ENCODE measurements around the gene MGP. TPM values are rescaled to one million over a fixed set of nuclear protein-coding genes. Genes with fewer than 3 reads are reported as not detected.
A peak's percentile ranks its signal among the peaks of the same experiment; 100 is the strongest.

Gene MGP
- polyA plus RNA-seq (ENCODE audit: low read depth in 6 of 6), result 1 to 10 TPM in 1 of 6 donors, under 1 TPM in 2, not detected in 3; 0.29 to 1.4 (median 0.57) TPM

GRCh38 chr12:14885718-14886221 lies at the start of gene MGP:
MGP (minus strand) TSS chr12:14885854; CDS start chr12:14885791, 63 bp downstream.
- no peak for DNase-seq
- no peaks in the 10 kb centered on the region for H3K36me3 Mint-ChIP-seq
- peaks cover 32 to 48% (median 37%) of the 10 kb centered on the region in 3 donors for H3K4me1 Mint-ChIP-seq
- no peak for ATAC-seq (ENCODE audit: low read depth in 2 of 2)
- H3K27me3 Mint-ChIP-seq, result peaks cover 23 to 30% (median 23%) of the 10 kb centered on the region in 3 donors
- H3K27ac Mint-ChIP-seq, result peak within 1 kb of the TSS in 4 of 6 donors; percentile 65 to 91 (median 84)
- peak within 1 kb of the TSS in 7 of 8 donors; percentile 11 to 78 (median 50) for H3K4me3 Mint-ChIP-seq
- peaks cover 0 to 4% (median 0%) of the 10 kb centered on the region in 7 donors for H3K9me3 Mint-ChIP-seq

GRCh38 chr12:14935031-14935430 lies 49.4 kb upstream of the MGP start:
- Mint-ChIP-seq H3K9me3 (peaks cover 0 to 8% (median 5%) of the 10 kb centered on the region in 7 donors), H3K4me1 (peaks cover 24 to 32% (median 31%) of the 10 kb centered on the region in 3 donors), H3K4me3 (no peak overlapping the region), H3K27ac (no peak overlapping the region), H3K36me3 (peaks cover 43 to 57% of the 10 kb centered on the region in 2 donors), H3K27me3 (no peaks in the 10 kb centered on the region)
- DNase-seq (no peak), ATAC-seq (ENCODE audit: low read depth in 2 of 2) (no peak)

GRCh38 chr12:14934511-14934910 lies 48.9 kb upstream of the MGP start:
- no peaks in the 10 kb centered on the region for H3K27me3 Mint-ChIP-seq
- H3K9me3 Mint-ChIP-seq, result peaks cover 0 to 8% (median 4%) of the 10 kb centered on the region in 7 donors
- peaks cover 23 to 26% (median 26%) of the 10 kb centered on the region in 3 donors for H3K4me1 Mint-ChIP-seq
- no peak overlapping the region for H3K4me3 Mint-ChIP-seq
- ATAC-seq (ENCODE audit: low read depth in 2 of 2) (no peak), DNase-seq (no peak)
- H3K36me3 Mint-ChIP-seq, result peaks cover 38 to 52% of the 10 kb centered on the region in 2 donors
- H3K27ac Mint-ChIP-seq, result no peak overlapping the region

GRCh38 chr12:14931791-14932560 lies 46.3 kb upstream of the MGP start:
- Mint-ChIP-seq H3K4me1 (peaks cover 4 to 11% (median 5%) of the 10 kb centered on the region in 3 donors), H3K4me3 (no peak overlapping the region), H3K27ac (peak overlapping the region in 1 of 6 donors; percentile 47)

GRCh38 chr12:14931359-14931758 lies 45.7 kb upstream of the MGP start:
- DNase-seq (no peak), ATAC-seq (ENCODE audit: low read depth in 2 of 2) (no peak)
- no peak overlapping the region for H3K27ac Mint-ChIP-seq
- H3K27me3 Mint-ChIP-seq, result no peaks in the 10 kb centered on the region
- H3K4me1 Mint-ChIP-seq, result peaks cover 3 to 9% (median 4%) of the 10 kb centered on the region in 3 donors
- H3K36me3 Mint-ChIP-seq, result peaks cover 29 to 41% of the 10 kb centered on the region in 2 donors
- H3K9me3 Mint-ChIP-seq, result no peaks in the 10 kb centered on the region
- H3K4me3 Mint-ChIP-seq, result no peak overlapping the region

More at GRCh38 chr12:14931791-14932560, 46.3 kb upstream of the MGP start:
- ATAC-seq (ENCODE audit: low read depth in 2 of 2) (no peak), DNase-seq (no peak)
- no peaks in the 10 kb centered on the region for H3K27me3 Mint-ChIP-seq
- H3K9me3 Mint-ChIP-seq, result no peaks in the 10 kb centered on the region
- peaks cover 30 to 42% of the 10 kb centered on the region in 2 donors for H3K36me3 Mint-ChIP-seq

GRCh38 chr12:14930299-14930698 lies 44.6 kb upstream of the MGP start:
- ATAC-seq (ENCODE audit: low read depth in 2 of 2) (no peak), DNase-seq (no peak)
- Mint-ChIP-seq H3K36me3 (peaks cover 29 to 41% of the 10 kb centered on the region in 2 donors), H3K4me1 (peaks cover 3 to 9% (median 4%) of the 10 kb centered on the region in 3 donors), H3K9me3 (no peaks in the 10 kb centered on the region), H3K27me3 (no peaks in the 10 kb centered on the region), H3K4me3 (no peak overlapping the region), H3K27ac (no peak overlapping the region)

- no peak for ATAC-seq (ENCODE audit: low read depth in 2 of 2)
- no peak for DNase-seq
- Mint-ChIP-seq H3K27ac (no peak overlapping the region), H3K27me3 (no peaks in the 10 kb centered on the region), H3K9me3 (no peaks in the 10 kb centered on the region), H3K4me1 (peaks cover 3 to 10% (median 4%) of the 10 kb centered on the region in 3 donors), H3K4me3 (no peak overlapping the region), H3K36me3 (peaks cover 26 to 30% of the 10 kb centered on the region in 2 donors)
Measured at GRCh38 chr12:14928931-14929330, 43.3 kb upstream of the MGP start.

GRCh38 chr12:14927267-14927666 lies 41.6 kb upstream of the MGP start:
- Mint-ChIP-seq H3K4me3 (no peak overlapping the region), H3K9me3 (no peaks in the 10 kb centered on the region), H3K4me1 (peaks cover 3 to 9% (median 4%) of the 10 kb centered on the region in 3 donors), H3K27me3 (no peaks in the 10 kb centered on the region), H3K27ac (peak overlapping the region in 1 of 6 donors; percentile 3), H3K36me3 (peaks cover 13 to 14% of the 10 kb centered on the region in 2 donors)
- DNase-seq, result no peak
- ATAC-seq (ENCODE audit: low read depth in 2 of 2), result no peak

- no peak for DNase-seq
- no peak for ATAC-seq (ENCODE audit: low read depth in 2 of 2)
- peaks cover 0 to 3% (median 0%) of the 10 kb centered on the region in 7 donors for H3K9me3 Mint-ChIP-seq
- H3K36me3 Mint-ChIP-seq, result peaks cover 12 to 17% of the 10 kb centered on the region in 2 donors
- H3K4me3 Mint-ChIP-seq, result no peak overlapping the region
- H3K4me1 Mint-ChIP-seq, result peaks cover 15 to 23% (median 16%) of the 10 kb centered on the region in 3 donors
- no peaks in the 10 kb centered on the region for H3K27me3 Mint-ChIP-seq
- H3K27ac Mint-ChIP-seq, result no peak overlapping the region
Measured at GRCh38 chr12:14924541-14924940, 38.9 kb upstream of the MGP start.

GRCh38 chr12:14923944-14924343 lies 38.3 kb upstream of the MGP start:
- ATAC-seq (ENCODE audit: low read depth in 2 of 2), result no peak
- Mint-ChIP-seq H3K27ac (peak overlapping the region in 1 of 6 donors; percentile 6), H3K4me1 (peaks cover 15 to 22% (median 16%) of the 10 kb centered on the region in 3 donors), H3K27me3 (no peaks in the 10 kb centered on the region), H3K4me3 (no peak overlapping the region), H3K36me3 (peaks cover 18 to 19% of the 10 kb centered on the region in 2 donors), H3K9me3 (peaks cover 0 to 3% (median 0%) of the 10 kb centered on the region in 7 donors)
- no peak for DNase-seq

- no peak for DNase-seq
- Mint-ChIP-seq H3K27me3 (no peaks in the 10 kb centered on the region), H3K9me3 (peaks cover 0 to 3% (median 0%) of the 10 kb centered on the region in 7 donors), H3K4me1 (peaks cover 12 to 19% (median 13%) of the 10 kb centered on the region in 3 donors), H3K36me3 (peaks cover 28 to 34% of the 10 kb centered on the region in 2 donors), H3K4me3 (peak overlapping the region in 3 of 8 donors; percentile 0 to 69 (median 46)), H3K27ac (peak overlapping the region; percentile 5 to 73 (median 53))
- peak; percentile 62 to 74 for ATAC-seq (ENCODE audit: low read depth in 2 of 2)
Measured at GRCh38 chr12:14921218-14921617, 35.6 kb upstream of the MGP start.

- H3K9me3 Mint-ChIP-seq, result peaks cover 0 to 3% (median 0%) of the 10 kb centered on the region in 7 donors
- peak overlapping the region in 5 of 6 donors; percentile 5 to 73 (median 59) for H3K27ac Mint-ChIP-seq
- peaks cover 28 to 39% of the 10 kb centered on the region in 2 donors for H3K36me3 Mint-ChIP-seq
- DNase-seq, result no peak
- no peaks in the 10 kb centered on the region for H3K27me3 Mint-ChIP-seq
- ATAC-seq (ENCODE audit: low read depth in 2 of 2), result peak; percentile 83 to 88
- peak overlapping the region in 4 of 8 donors; percentile 0 to 46 (median 9) for H3K4me3 Mint-ChIP-seq
- H3K4me1 Mint-ChIP-seq, result peaks cover 12 to 19% (median 13%) of the 10 kb centered on the region in 3 donors
Measured at GRCh38 chr12:14920475-14921126, 34.9 kb upstream of the MGP start.

GRCh38 chr12:14919455-14919854 lies 33.8 kb upstream of the MGP start:
- Mint-ChIP-seq H3K9me3 (peaks cover 0 to 3% (median 0%) of the 10 kb centered on the region in 7 donors), H3K27me3 (no peaks in the 10 kb centered on the region), H3K4me1 (peaks cover 13 to 20% (median 14%) of the 10 kb centered on the region in 3 donors), H3K4me3 (no peak overlapping the region), H3K27ac (peak overlapping the region in 1 of 6 donors; percentile 38), H3K36me3 (peaks cover 39 to 49% of the 10 kb centered on the region in 2 donors)
- ATAC-seq (ENCODE audit: low read depth in 2 of 2) (no peak), DNase-seq (no peak)
